HG03060 (cell line): ENCODE results near the gene WDR70.
"Not testable (repeated sequence)": the region's sequence is repeated elsewhere in the genome, so short reads cannot be mapped to it uniquely, and the experiment has no call there.

ENCODE experiments used
- ATAC-seq: cut with Tn5 transposase; IDR thresholded peaks from one replicate; pipeline ENCODE4 v1.9.1; 2021; ENCODE audit warnings: low read depth, moderate number of reproducible peaks; ENCODE audit not compliant: unreplicated experiment

The WDR70 gene

DNA sequence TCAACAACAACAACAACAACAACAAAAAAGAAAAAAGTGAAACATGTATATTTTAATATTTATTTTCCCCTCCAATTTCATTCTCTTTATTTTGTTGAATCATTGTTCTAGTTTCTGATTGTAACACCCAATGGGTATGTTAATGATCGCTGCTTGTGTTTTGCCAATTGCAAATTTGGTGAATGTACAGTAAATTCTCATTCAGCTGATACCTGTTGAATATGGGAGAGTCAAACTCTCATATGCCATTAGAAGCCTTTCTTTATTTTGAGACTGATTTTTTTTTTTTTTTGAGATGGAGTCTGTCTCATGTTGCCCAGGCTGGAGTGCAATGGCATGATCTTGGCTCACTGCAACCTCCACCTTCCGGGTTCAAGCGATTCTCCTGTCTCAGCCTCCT, 72.9 kb downstream of the WDR70 start:
- not testable (repeated sequence) for ATAC-seq

DNA sequence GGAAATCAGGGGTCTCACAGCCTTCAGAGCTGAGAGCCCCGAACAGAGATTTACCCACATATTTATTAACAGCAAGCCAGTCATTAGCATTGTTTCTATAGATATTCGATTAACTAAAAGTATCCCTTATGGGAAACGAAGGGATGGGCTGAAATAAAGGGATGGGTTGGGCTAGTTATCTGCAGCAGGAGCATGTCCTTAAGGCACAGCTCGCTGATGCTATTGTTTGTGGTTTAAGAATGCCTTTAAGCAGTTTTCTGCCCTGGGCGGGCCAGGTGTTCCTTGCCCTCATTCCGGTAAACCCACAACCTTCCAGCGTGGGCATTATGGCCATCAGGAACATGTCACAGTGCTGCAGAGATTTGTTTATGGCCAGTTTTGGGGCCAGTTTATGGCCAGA, 74.1 kb downstream of the WDR70 start:
- not testable (repeated sequence) for ATAC-seq

DNA sequence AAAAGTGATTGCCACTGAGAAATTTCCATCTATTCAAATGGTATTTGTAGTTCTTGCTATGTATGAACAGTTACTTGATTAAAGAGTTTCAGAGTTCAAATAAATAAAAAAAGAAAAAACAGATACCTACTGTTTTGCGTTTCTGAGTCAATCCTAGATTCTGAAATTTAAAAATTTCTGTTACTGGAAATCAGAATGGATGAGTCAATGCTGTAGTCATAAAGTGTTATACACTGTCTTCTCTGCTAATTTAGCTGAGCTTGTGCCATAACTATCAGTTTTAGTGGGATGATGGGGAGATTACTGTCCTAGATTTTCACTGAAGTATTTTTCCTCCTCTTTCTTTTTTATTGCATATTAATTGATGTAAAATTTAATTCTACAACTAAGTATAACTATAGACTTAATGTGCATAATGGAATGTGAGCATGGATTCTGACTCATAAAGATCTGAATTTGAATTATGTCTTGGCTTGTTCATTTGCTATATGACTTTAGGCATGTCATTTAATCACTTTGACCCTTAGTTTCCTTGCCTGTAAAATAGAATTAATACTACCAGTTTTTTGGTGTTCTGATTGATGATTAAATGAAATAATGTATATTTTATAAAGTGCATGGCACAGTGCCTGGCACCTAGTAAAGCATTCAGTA, 75.4 kb downstream of the WDR70 start:
- ATAC-seq: not testable (repeated sequence)

DNA sequence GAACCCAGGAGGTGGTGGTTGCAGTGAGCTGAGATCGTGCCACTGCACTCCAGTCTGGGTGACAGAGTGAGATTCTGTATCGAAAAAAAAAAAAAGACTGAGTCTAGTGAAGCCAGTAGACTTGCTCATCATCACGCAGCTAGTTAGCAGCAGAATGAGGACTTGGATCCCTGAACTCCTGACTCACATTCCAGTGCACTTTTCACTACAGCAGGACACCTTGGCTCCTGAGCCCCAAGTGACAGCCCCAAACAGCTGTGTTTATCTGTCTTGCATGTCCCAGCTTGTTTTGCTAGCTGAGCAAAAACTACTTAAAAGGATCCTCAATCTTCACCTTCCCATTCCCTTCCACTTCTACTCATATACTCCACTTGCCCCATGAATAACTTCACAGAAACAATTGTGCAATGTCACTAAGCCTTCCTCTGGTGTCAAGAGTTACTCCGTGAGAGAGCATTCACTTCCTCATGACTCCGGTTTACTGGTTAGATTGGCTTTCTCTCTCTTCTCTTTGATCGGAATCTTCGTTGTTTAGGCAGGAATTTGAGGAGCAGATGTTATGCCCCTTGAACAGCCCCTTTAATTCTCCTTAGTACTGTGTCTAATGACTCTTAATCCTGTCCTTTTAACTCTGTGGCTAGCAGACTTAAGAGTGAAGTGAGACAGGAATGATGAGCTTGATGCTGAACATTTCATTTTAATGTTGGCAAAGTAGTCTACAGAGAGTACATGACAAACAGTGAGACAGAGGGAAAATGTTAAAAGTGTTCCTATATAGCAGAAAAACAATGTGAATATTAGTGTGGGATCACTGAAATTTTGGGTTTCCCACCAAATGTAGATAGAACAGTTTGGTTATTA, 84.3 kb downstream of the WDR70 start:
- not testable (repeated sequence) for ATAC-seq

DNA sequence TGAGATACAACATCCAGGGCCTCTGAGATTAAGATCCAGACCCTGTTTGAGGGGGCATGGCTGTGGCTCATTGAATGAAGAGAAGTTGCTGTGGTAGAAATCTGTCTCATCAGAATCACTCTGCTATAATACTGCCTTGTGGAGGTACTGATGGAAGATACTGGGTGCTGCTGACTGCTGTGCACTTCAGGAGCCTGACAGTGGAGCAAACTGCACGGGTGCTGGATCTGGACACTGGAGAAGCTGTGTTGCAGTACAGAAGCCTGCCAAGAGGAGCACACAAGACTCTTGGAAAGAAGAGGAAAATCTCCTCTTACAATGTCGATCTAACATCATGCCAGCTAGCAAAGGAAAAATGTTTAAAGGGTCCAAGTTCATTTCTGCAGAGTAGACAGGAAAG, 85.5 kb downstream of the WDR70 start:
- ATAC-seq: not testable (repeated sequence)

DNA sequence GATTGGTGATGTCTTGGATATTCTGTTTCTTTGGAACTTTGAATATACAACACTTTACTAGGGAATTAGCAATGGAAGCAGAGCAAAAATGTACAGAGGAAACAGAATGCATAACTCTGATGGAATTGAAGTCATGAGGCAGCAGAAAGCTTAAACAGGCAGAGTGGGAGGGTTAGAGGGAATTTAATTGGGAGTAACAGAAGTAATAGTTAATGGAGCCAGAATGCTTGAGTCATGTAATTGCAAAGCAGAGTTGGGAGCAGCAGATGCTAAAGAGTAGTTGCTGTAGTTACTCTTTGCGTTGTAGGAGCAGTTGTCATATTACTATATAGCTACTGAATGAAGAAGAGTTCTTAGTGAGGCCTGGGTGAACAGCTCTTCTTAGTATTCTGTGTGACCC, 90.3 kb downstream of the WDR70 start:
- not testable (repeated sequence) for ATAC-seq

DNA sequence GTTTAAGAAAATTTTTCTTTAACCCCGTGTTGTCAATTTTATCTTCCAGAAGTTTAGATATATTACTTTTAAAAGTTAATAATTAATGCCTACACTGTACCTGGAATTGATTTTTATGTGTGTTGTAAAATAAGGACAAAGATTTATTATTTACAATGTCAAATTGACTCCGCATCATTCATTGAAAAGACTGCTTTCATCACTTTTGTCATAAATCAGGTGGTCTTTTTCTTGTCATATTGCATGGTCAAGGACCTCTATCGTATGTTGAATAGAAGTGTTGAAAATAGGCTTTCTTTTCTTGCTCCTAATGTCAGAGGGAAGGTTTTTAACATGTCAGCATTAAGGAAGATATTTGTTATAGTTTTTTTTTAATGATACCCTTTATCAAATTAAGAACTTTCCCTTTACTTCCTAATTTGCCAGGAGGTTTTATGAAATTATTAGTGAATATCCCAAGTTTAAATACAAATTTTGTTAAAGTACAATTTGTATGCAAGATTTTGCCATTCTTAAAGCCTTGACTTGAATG, 92.6 kb downstream of the WDR70 start:
- no peak for ATAC-seq

DNA sequence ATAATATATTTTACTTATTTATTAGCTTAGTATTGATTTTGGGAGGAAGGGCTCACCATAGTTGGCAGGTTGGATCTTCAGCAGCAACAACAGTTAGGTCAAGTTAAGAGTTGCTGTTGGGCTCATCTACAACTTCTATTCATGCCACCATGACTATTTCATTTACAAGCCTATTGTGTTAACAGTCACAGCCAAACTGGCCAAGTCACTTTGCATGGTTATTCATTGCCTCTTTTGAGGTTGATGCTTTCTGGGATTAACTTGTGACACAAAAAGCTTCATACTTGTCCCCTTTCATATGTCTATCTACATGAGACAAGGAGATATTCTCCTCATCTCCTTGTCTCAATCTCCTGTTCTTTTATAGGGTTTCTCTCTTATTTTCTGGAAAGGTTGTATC, 98.3 kb downstream of the WDR70 start:
- ATAC-seq: no peak

DNA sequence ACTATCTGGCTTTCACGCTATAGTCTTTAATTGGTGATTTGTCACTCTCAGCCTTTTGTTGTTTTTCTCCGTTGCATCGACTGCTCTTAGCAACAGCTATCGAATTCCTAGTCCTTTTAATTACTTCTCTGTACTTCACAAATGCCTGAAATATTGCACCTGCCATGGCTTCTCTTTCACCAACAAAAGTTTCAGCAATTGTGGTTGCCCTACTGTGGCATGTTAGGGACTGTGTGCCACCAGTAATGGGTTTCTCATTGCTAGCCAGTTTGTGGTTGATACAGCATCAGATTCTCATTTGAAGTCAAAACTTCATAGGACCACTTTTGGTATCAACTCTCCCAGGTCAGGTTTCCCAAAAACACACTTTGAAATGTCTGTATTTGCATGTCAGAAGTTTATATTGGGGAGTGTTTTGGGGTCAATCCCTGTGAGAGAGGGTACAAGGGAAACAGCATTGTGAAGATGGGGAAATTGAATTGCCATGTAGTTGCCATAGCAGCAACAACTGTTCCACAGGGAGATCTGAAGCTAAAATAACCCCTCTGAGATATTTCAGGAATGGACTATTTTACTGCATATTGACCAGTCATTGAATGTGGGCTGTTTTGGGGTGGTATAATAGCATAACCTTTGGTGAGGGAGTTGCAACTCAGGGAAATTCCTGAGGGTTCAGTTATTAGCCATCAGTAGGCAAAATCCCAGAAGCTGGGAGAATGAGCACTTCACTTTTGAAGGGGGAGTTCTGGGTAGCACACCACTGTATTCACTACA, 99.2 kb downstream of the WDR70 start:
- ATAC-seq: no peak

DNA sequence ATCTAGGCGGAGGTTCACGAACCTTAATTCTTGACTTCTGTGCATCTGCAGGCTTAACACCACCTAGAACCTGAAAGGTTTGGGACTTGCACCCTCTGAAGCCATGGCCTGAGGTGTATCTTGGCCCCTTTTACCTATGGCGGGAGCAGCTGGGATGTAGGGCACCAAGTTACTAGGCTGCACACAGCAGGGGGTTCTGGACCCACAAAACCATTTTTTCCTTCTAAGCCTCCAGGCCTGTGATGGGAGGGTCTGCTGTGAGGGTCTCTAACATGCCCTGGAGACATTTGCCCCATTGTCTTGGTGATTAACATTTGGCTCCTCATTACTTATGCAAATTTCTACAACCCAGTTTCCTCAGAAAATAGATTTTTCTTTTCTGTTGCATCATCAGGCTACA, 102.3 kb downstream of the WDR70 start:
- not testable (repeated sequence) for ATAC-seq

DNA sequence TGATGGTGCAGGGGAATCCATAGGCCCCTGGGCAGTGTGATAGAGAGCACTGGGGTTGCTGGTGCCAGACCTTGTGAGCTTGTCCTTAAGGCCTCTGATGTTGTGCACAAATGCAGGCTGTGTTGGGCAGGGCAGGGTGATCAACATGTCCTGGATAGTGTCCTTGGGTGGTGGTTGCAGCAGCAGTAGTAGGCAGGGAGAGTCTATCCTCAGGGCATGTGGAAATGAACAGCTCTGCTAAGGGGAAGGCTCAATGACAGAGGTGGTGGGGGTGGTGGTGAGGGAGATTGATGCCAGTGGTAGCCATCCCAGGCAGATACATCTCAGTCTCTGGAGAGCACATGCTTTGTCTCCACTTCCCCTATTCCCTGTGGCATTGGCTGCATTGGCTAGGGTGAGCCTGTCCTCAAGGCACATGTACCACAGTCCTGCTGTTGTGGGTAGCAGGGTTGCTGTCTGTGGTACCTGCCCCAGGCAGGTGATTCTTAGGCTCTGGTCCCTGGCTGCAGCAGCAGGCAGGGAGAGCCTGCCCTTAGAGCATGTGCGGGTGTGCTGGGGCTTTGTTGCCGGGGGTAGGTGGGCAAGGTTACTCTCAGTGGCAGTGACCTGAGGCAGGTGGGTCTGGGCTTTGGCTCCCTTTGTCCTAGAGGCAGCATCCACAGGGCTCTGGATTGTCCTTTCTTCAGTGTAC, 111.1 kb downstream of the WDR70 start:
- no peak for ATAC-seq

DNA sequence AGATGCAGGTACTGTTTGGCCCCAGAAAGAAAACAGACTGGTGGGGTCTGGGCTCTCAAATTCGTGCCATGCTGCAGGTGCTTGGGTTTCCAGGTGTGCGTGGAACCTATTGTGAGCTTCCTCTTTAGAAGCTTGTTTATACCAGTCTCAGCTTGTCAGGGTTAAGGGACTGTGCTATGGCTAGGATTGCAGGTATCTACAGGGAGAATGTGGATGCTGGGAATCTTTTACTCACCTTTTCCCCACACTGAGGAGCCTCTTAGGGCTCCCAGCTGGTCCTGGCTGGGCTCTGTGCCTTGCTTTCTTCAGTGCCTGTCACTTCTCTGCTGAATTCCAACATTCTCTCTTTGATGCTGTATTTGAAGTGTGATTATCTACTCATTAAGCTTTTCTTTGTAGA, 111.8 kb downstream of the WDR70 start:
- no peak for ATAC-seq

DNA sequence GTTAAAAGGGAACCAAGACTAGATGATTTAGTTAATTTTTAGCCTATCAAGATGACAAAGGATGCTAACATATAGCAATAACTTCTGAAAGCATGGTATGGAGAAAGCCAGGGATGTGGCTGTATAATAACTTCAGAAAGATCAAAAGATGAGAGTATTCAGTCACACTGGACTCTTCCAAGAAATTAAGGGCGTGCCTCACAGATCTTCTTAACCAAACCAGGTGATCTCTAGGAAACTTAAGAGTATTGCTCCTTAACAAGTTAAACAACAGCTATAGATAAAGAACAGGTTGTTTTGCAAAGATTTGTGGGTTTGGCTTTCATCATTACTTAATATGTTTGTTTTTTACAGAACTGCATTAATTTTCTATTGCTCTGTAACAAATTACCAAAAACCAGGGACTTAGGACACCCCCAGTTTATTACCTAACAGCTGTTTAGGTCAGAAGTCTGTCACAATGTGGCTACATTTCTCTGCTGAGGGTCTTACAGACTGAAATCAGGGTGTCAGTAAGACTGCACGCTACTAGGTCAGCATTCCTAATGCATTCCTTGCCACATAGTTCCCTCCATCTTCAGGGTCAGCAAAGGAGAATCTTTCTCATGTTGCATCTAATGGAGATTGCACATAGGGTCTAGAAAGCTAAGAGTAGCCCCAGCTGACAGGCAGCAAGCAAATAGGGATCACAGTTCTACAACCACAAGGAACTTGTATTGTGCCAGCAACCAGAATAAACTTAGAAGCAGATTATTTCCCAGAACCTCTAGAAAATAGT, 113.8 kb downstream of the WDR70 start:
- no peak for ATAC-seq

DNA sequence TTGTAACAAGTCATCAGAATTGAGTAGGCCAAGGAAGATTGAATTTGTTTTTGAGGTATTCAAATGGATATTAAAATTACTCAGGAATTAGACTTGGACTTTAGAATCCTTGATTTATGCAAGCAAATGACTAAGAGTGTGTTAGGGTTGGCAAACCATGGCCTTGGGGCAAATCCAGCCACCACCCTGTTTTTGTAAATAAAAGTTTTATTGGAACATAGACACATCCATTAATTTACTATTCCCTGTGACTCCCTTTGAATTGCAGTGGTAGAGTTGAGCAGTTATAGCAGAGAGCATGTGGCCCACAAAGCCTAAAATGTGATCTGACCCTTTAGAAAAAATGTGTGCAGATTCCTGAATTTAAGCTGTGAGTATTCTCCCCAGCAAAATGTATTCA, 115.6 kb downstream of the WDR70 start:
- no peak for ATAC-seq

DNA sequence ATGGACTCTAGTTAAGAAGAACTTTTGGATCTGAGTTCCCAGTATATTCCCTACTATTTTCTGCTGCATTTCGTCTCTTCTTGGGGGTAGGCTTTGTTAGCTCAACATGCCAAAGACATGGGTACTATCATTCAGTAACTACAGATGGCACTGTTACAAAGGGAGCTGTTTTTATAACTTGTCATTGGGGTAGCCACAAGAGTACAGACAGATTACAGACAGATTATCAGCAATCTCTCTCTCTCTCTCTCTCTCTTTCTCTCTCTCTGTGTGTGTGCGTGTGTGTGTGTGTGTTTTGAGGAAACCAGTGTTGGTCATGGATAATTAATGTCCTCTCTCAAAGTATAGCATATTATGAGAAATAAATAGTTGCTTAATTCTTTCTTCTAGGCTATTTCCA, 116.1 kb downstream of the WDR70 start:
- no peak for ATAC-seq

DNA sequence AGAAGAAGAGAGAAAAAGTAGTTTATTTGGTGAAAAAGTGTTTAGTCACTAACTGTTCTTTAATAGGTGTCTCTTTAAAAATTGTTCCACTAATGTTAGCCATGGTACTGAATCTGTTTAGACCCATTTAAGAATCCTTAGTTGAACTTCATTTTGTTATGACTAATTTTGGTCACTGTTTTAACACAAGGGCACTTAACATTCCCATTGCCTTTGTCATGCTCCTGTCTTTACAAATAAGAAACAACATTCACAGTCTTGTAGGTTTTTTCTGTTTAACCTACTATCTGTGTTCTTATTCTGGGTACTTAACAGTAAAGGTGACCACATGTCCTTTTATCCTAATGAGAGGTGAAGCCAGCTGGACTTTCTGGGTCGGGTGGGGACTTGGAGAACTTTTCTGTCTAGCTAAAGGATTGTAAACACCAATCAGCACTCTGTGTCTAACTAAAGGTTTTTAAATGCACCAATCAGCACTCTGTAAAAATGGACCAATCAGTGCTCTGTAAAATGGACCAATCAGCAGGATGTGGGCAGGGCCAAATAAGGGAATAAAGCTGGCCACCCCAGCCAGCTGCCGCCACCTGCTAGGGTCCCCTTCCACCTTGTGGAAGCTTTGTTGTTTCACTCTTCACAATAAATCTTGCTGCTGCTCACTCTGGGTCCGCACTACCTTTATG, 116.7 kb downstream of the WDR70 start:
- ATAC-seq: no peak

DNA sequence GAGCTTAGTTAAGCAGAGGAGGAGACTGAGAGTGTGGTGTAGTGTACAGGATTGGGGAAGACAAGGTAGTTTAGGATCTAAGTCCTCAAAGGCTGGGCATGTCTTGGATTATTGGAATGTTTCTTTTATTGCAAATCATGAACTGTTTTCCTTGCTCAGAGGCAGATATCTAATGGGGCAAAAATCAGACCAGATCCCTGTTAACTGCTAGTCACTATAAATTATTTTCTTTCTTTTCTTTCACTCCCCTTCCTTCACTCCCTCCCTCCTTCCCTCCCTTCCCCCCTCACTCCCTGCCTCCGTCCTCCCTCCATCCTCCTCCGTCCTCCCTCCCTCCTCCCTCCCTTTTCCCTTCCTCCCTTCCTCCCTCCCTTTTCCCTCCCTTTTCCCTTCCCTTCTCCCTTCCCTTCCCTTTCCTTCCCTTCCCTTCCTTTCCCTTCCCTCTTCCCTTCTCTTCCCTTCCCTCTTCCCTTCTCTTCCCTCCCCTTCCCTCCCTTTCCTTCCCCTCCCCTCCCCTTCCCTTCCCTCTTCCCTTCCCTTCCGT, 117.9 kb downstream of the WDR70 start:
- no peak for ATAC-seq

DNA sequence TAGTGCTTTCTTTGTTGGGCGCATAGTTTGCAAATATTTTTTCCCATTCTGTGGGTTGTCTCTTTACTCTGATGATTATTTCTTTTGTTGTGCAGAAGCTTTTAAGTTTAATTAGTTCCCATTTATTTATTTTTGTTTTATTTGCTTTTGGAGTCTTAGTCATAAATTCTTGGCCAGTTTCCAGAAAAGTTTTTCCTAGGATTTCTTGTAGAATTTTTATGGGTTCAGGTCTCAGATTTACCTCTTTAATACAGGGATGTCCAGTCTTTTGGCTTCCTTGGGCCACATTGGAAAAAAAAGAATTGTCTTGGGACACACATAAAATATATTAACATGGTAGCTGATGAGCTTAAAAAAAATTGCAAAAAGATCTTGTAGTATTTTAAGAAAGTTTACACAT, 122.0 kb downstream of the WDR70 start:
- ATAC-seq: no peak

DNA sequence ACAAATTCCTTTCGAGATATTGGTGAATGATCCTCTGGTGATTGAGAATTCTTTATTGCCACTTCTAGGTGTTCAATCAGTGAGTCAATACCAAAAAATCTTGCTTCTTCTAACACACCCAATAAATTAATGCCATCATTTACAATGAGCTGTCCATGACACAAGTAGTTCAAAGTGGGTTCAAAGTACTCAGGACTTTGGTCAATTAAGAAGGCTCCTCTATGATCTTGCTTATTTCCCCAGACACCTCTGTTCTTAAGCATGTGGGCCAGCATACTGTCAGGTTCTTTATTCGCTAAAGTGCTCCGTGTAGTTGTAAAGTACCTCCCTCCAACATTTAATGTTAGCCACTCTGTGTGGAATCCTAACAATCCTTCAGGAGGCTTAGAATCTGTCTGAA, 127.1 kb downstream of the WDR70 start:
- ATAC-seq: no peak
